HepG2 (cell line): ENCODE measurements around the gene CSF3R. TPM values are rescaled to one million over a fixed set of nuclear protein-coding genes. Genes with fewer than 3 reads are reported as not detected.

Experiments
- DMAP1 ChIP-seq: IDR thresholded peaks from 2 replicates; pipeline ENCODE4 v1.6.1; 2016
- HDAC2 ChIP-seq: sonication (generic); formaldehyde crosslinking; IDR thresholded peaks from 2 replicates; pipeline ENCODE4 v1.4.0; 2020; ENCODE audit warnings: missing genetic modification reagents
- HOXA7 ChIP-seq: sonication (generic); formaldehyde crosslinking; IDR thresholded peaks from 2 replicates; pipeline ENCODE4 v1.8.1; 2022; ENCODE audit warnings: mild to moderate bottlenecking, missing genetic modification reagents, moderate library complexity
- NFYB ChIP-seq: sonication (generic); formaldehyde crosslinking; IDR thresholded peaks from 2 replicates; pipeline ENCODE4 v1.4.0; 2020; ENCODE audit warnings: missing genetic modification reagents
- NR2C2 ChIP-seq: sonication (generic); formaldehyde crosslinking; IDR thresholded peaks from 2 replicates; pipeline ENCODE4 v1.4.0; 2020; ENCODE audit warnings: missing genetic modification reagents, mild to moderate bottlenecking, moderate library complexity, borderline replicate concordance
- POLR2A ChIP-seq, 2 experiments: IDR thresholded peaks; 2 replicates each; pipeline ENCODE4 v1.6.1; 2011; ENCODE audit warnings: low read depth in 2 of 2, low read length in 2 of 2, mild to moderate bottlenecking in 1 of 2, moderate library complexity in 1 of 2; ENCODE audit not compliant: insufficient read depth in 1 of 2
- RBM22 ChIP-seq: fragments of 200-400 bp; formaldehyde crosslinking; optimal IDR thresholded peaks from 2 replicates; pipeline ENCODE3; 2017; ENCODE audit warnings: mild to moderate bottlenecking, low read length, moderate library complexity
- TMF1 ChIP-seq: sonication (generic); formaldehyde crosslinking; IDR thresholded peaks from 2 replicates; pipeline ENCODE4 v1.8.1; 2022; ENCODE audit warnings: low read depth, missing genetic modification reagents
- ZMYM4 ChIP-seq: sonication (generic); formaldehyde crosslinking; IDR thresholded peaks from 2 replicates; pipeline ENCODE4 v1.8.1; 2023; ENCODE audit warnings: mild to moderate bottlenecking, missing genetic modification reagents
- ZNF232 ChIP-seq: sonication (generic); formaldehyde crosslinking; IDR thresholded peaks from 2 replicates; pipeline ENCODE4 v1.4.0; 2020; ENCODE audit warnings: missing genetic modification reagents, borderline replicate concordance
- ZNF430 ChIP-seq: sonication (generic); formaldehyde crosslinking; IDR thresholded peaks from 2 replicates; pipeline ENCODE4 v1.9.0; 2021; ENCODE audit warnings: mild to moderate bottlenecking, missing genetic modification reagents
- ZNF660 ChIP-seq: sonication (generic); formaldehyde crosslinking; IDR thresholded peaks from 2 replicates; pipeline ENCODE4 v1.5.1; 2020; ENCODE audit warnings: mild to moderate bottlenecking, low read depth, missing genetic modification reagents, borderline replicate concordance
- polyA plus RNA-seq, 8 experiments: library from polyadenylated mRNA; depleted of rRNA in 3 of 8; stranded (reverse) in 7 of 8; unstranded in 1 of 8; fragments of >200 nt; fragmentation: Illumina TruSeq in 4 of 8; extraction: Trizol in 4 of 8; gene quantifications; 2 replicates each; pipeline versions ENCODE4 v1.2.1 to v1.2.3, GENCODE V29; 2011 to 2016; ENCODE audit warnings: low read depth in 4 of 8, missing spikeins in 1 of 8, mixed read lengths in 1 of 8; ENCODE audit not compliant: insufficient read depth in 1 of 8
- total RNA-seq, 5 experiments: library from RNA; depleted of rRNA; stranded (reverse); fragments of >200 nt; fragmentation: Illumina TruSeq; extraction: Trizol; gene quantifications; 2 replicates each; pipeline ENCODE4 v1.2.3, GENCODE V29; 2016; ENCODE audit warnings: low read depth in 1 of 5
- TF ChIP-seq, protein P1 (sequence below): sonication (generic); formaldehyde crosslinking; IDR thresholded peaks from 2 replicates; pipeline ENCODE4 v1.9.0; 2022; ENCODE audit warnings: low read depth, missing genetic modification reagents
- TF ChIP-seq, protein P2 (sequence below): sonication (generic); formaldehyde crosslinking; IDR thresholded peaks from 2 replicates; pipeline ENCODE4 v1.8.0; 2022; ENCODE audit warnings: missing genetic modification reagents, mild to moderate bottlenecking, moderate library complexity, borderline replicate concordance
- TF ChIP-seq, protein P3 (sequence below): sonication (generic); formaldehyde crosslinking; IDR thresholded peaks from 2 replicates; pipeline ENCODE4 v1.5.0; 2020; ENCODE audit warnings: missing genetic modification reagents
- TF ChIP-seq, protein P4 (sequence below): sonication (generic); formaldehyde crosslinking; IDR thresholded peaks from 2 replicates; pipeline ENCODE4 v1.8.0; 2022; ENCODE audit warnings: missing genetic modification reagents, mild to moderate bottlenecking, inconsistent platforms, borderline replicate concordance
- TF ChIP-seq, protein P5 (sequence below): sonication (generic); formaldehyde crosslinking; IDR thresholded peaks from 2 replicates; pipeline ENCODE4 v1.4.0; 2020; ENCODE audit warnings: missing genetic modification reagents, borderline replicate concordance

The CSF3R gene
- total and polyA plus RNA-seq, 2 of the 13 experiments (the other 11 are each of a cell fraction or from before 2014, with no cell fraction given): 11.9 to 28.8 TPM

DNA sequence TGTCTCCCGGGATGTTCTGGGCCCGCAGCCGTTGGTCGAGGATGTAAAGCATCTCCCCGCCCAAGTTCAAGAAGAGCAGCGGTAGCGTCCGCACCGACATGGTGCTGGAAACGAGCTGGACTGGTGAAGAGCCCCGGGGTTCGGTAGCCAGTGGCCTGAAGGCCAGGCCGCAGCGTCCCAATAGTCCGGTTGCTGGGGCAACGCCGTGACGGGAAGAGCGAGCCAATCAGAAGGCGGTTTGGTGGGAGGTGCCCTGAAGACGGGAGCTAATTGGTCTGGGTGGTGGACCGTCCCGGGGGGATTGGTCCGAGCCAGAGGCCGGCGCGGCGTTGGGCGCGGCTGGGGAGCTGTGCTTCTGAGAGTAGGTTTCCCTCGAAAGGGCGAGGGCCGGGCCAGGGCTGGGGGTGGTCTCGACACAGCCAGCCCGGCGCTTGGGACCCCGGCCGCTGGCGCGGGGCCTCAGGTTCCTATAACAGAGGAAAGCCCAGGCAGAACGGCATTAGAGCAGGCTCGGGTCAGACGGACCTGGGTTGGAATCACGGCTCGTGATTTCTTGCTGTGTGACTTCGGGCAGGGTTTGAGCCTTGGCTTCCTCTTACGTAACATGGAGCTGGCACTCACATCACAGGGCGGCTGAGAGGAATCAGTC, 32.3 kb downstream of the CSF3R start, which contains the start of gene OSCP1 (continued):
- TF ChIP-seq HOXA7 (CRISPR knock-in tag): no peak
- TF ChIP-seq, protein P1, sequence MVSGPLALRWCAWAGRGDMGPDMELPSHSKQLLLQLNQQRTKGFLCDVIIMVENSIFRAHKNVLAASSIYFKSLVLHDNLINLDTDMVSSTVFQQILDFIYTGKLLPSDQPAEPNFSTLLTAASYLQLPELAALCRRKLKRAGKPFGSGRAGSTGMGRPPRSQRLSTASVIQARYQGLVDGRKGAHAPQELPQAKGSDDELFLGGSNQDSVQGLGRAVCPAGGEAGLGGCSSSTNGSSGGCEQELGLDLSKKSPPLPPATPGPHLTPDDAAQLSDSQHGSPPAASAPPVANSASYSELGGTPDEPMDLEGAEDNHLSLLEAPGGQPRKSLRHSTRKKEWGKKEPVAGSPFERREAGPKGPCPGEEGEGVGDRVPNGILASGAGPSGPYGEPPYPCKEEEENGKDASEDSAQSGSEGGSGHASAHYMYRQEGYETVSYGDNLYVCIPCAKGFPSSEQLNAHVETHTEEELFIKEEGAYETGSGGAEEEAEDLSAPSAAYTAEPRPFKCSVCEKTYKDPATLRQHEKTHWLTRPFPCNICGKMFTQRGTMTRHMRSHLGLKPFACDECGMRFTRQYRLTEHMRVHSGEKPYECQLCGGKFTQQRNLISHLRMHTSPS (CRISPR knock-in tag): 0 out of 2 replicates have a peak, but pooled peaks have one; percentile 31
- peak; percentile 62; the same call in 1 of the 2 replicates for TF ChIP-seq TMF1 (CRISPR knock-in tag)
- TF ChIP-seq POLR2A (IDR thresholded peaks at IDR 0.05; ENCODE audit: insufficient read depth in 1 of 2, low read depth in 2 of 2, low read length in 2 of 2): peak in 1 of 2 experiments; percentile 65; a peak in 2 of 4 replicates
- TF ChIP-seq, protein P2, sequence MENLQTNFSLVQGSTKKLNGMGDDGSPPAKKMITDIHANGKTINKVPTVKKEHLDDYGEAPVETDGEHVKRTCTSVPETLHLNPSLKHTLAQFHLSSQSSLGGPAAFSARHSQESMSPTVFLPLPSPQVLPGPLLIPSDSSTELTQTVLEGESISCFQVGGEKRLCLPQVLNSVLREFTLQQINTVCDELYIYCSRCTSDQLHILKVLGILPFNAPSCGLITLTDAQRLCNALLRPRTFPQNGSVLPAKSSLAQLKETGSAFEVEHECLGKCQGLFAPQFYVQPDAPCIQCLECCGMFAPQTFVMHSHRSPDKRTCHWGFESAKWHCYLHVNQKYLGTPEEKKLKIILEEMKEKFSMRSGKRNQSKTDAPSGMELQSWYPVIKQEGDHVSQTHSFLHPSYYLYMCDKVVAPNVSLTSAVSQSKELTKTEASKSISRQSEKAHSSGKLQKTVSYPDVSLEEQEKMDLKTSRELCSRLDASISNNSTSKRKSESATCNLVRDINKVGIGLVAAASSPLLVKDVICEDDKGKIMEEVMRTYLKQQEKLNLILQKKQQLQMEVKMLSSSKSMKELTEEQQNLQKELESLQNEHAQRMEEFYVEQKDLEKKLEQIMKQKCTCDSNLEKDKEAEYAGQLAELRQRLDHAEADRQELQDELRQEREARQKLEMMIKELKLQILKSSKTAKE (CRISPR knock-in tag): no peak
- TF ChIP-seq, protein P3, sequence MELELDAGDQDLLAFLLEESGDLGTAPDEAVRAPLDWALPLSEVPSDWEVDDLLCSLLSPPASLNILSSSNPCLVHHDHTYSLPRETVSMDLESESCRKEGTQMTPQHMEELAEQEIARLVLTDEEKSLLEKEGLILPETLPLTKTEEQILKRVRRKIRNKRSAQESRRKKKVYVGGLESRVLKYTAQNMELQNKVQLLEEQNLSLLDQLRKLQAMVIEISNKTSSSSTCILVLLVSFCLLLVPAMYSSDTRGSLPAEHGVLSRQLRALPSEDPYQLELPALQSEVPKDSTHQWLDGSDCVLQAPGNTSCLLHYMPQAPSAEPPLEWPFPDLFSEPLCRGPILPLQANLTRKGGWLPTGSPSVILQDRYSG: peak; percentile 94; the same call in 1 of the 2 replicates
- TF ChIP-seq NFYB (CRISPR knock-in tag): peak; percentile 94
- no peak for TF ChIP-seq ZNF660 (CRISPR knock-in tag)
- peak; percentile 62; the same call in 1 of the 2 replicates for TF ChIP-seq ZMYM4
- TF ChIP-seq, protein P4, sequence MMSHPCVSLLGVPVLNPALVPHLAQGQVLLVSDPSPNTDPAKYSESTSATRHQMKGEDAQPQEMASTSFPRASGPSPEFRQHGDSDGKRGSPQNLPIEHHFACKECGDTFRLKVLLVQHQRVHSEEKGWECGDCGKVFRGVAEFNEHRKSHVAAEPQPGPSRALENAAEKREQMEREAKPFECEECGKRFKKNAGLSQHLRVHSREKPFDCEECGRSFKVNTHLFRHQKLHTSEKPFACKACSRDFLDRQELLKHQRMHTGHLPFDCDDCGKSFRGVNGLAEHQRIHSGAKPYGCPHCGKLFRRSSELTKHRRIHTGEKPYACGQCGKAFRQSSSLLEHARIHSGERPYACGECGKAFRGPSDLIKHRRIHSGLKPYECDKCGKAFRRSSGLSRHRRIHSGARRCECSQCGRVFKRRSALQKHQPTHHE: peak; percentile 35; the same call in 1 of the 2 replicates
- TF ChIP-seq ZNF232 (CRISPR knock-in tag): peak; percentile 86
- peak; percentile 88 for TF ChIP-seq RBM22
- TF ChIP-seq ZNF430 (CRISPR knock-in tag): peak; percentile 82; the same call in 1 of the 2 replicates
- no peak for TF ChIP-seq NR2C2 (CRISPR knock-in tag)
- peak; percentile 24; the same call in 1 of the 2 replicates for TF ChIP-seq HDAC2 (CRISPR knock-in tag)
- TF ChIP-seq, protein P5, sequence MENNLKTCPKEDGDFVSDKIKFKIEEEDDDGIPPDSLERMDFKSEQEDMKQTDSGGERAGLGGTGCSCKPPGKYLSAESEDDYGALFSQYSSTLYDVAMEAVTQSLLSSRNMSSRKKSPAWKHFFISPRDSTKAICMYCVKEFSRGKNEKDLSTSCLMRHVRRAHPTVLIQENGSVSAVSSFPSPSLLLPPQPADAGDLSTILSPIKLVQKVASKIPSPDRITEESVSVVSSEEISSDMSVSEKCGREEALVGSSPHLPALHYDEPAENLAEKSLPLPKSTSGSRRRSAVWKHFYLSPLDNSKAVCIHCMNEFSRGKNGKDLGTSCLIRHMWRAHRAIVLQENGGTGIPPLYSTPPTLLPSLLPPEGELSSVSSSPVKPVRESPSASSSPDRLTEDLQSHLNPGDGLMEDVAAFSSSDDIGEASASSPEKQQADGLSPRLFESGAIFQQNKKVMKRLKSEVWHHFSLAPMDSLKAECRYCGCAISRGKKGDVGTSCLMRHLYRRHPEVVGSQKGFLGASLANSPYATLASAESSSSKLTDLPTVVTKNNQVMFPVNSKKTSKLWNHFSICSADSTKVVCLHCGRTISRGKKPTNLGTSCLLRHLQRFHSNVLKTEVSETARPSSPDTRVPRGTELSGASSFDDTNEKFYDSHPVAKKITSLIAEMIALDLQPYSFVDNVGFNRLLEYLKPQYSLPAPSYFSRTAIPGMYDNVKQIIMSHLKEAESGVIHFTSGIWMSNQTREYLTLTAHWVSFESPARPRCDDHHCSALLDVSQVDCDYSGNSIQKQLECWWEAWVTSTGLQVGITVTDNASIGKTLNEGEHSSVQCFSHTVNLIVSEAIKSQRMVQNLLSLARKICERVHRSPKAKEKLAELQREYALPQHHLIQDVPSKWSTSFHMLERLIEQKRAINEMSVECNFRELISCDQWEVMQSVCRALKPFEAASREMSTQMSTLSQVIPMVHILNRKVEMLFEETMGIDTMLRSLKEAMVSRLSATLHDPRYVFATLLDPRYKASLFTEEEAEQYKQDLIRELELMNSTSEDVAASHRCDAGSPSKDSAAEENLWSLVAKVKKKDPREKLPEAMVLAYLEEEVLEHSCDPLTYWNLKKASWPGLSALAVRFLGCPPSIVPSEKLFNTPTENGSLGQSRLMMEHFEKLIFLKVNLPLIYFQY (CRISPR knock-in tag): 0 out of 2 replicates have a peak, but pooled peaks have one; percentile 13
- TF ChIP-seq DMAP1 (CRISPR knock-in tag): no peak
